Tibial artery (tissue), 4 donors: ENCODE data around the gene SOX4.

ENCODE experiments used
- DNase-seq, 2 donors: peaks; one replicate each; pipeline ENCODE4 v3.0.0-alpha.2; 2019
- H3K27ac ChIP-seq, 2 donors: fragments of 200-600 bp; sonication (generic) in 1 of 2; 1 replicate in 1 of 2; 2 replicates in 1 of 2; pipeline ENCODE4 v1.5.1; 2018 to 2019; ENCODE audit warnings: mild to moderate bottlenecking in 1 of 2
- H3K27me3 ChIP-seq, 2 donors: fragments of 200-600 bp; sonication (generic) in 1 of 2; one replicate each; pipeline versions ENCODE4 v1.5.1 to v1.6.0; 2016 to 2019
- H3K36me3 ChIP-seq, 3 donors: fragments of 200-600 bp; sonication (generic) in 2 of 3; one replicate each; pipeline ENCODE4 v1.5.1; 2016 to 2019; ENCODE audit warnings: mild to moderate bottlenecking in 2 of 3
- H3K4me1 ChIP-seq, 4 donors: fragments of 200-600 bp; sonication (generic) in 2 of 4; 1 replicate in 3 of 4; 2 replicates in 1 of 4; pipeline ENCODE4 v1.5.1; 2016 to 2019
- H3K4me3 ChIP-seq, 2 donors: fragments of 200-600 bp; sonication (generic) in 1 of 2; 1 replicate in 1 of 2; 2 replicates in 1 of 2; pipeline ENCODE4 v1.5.1; 2018 to 2019; ENCODE audit warnings: mild to moderate bottlenecking in 2 of 2
- H3K9me3 ChIP-seq, 3 donors: fragments of 200-600 bp; sonication (generic) in 1 of 3; one replicate each; pipeline ENCODE4 v1.5.1; 2016 to 2019
- intact Hi-C: fragments of 100-400 bp; cut with DNase I; formaldehyde crosslinking; loops from one replicate; pipeline ENCODE4 v1.15.0; 2023; ENCODE audit warnings: low total_unique reads
- TF ChIP-seq, protein P1 (sequence below), 2 experiments: fragments of 200-600 bp in 1 of 2; fragments of 450-650 bp in 1 of 2; IDR thresholded peaks; one replicate each; pipeline ENCODE4 v1.5.1; 2017 to 2019; ENCODE audit warnings: antibody characterized with exemption in 2 of 2, mild to moderate bottlenecking in 1 of 2, moderate library complexity in 1 of 2

SOX4 gene

DNA sequence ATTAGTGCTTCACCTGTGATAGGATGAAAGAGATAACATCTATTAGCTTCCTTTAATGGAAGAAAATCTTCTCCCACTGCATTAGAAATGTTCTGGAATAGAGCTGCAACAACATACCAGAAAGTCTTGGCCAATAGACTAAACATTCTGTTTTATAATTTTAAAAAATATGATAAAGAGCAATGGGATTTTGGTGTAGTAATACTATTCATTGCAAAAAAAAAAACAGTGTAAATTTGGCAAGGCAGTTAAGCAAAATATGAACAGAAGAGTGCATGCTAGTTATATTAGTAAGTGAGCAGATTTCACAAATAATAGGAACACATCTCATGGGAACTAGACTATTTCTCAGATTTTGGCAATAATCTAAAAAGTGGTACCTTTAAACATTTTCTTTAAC lies 43.3 kb downstream of the SOX4 start:
- H3K36me3 ChIP-seq = no peaks in the 10 kb centered on the region
- intact Hi-C loops = no loop called here

DNA sequence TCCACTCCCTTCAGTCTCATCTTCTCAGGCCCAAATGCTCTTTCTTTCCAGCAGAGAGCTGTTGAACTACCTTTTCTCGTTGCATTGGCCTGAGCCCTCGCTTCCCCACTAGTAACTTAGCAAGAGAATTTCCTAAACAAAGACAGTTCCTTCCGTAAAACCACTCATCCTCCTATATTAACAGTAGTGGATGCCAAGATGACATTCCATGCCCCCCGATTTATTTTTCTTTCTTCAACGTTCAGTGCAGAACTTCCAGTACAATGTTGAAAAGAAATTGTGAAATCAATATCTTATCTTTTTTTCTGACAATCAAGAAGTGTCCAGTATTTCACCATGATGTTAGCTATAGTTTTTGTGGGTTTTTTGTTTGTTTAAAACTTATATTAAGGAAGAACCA lies 45.8 kb downstream of the SOX4 start:
- H3K9me3 ChIP-seq = no peaks in the 10 kb centered on the region

More for the DNA sequence above, 43.3 kb downstream of the SOX4 start:
- Histone ChIP-seq H3K27me3 (no peaks in the 10 kb centered on the region), H3K27ac (peak overlapping the region in 1 of 2 donors; percentile 7), H3K4me1 (peaks cover 0 to 29% (median 5%) of the 10 kb centered on the region in 4 donors), H3K9me3 (no peaks in the 10 kb centered on the region), H3K4me3 (no peak overlapping the region)
- TF ChIP-seq, protein P1, sequence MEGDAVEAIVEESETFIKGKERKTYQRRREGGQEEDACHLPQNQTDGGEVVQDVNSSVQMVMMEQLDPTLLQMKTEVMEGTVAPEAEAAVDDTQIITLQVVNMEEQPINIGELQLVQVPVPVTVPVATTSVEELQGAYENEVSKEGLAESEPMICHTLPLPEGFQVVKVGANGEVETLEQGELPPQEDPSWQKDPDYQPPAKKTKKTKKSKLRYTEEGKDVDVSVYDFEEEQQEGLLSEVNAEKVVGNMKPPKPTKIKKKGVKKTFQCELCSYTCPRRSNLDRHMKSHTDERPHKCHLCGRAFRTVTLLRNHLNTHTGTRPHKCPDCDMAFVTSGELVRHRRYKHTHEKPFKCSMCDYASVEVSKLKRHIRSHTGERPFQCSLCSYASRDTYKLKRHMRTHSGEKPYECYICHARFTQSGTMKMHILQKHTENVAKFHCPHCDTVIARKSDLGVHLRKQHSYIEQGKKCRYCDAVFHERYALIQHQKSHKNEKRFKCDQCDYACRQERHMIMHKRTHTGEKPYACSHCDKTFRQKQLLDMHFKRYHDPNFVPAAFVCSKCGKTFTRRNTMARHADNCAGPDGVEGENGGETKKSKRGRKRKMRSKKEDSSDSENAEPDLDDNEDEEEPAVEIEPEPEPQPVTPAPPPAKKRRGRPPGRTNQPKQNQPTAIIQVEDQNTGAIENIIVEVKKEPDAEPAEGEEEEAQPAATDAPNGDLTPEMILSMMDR (IDR thresholded peaks at IDR 0.05) = no peak
- no peak for DNase-seq

More for the DNA sequence above, 45.8 kb downstream of the SOX4 start:
- no peaks in the 10 kb centered on the region for H3K27me3 ChIP-seq
- TF ChIP-seq, protein P1 (IDR thresholded peaks at IDR 0.05) = no peak
- H3K4me3 ChIP-seq = no peak overlapping the region
- no peaks in the 10 kb centered on the region for H3K36me3 ChIP-seq
- H3K27ac ChIP-seq = no peak overlapping the region
- peaks cover 0 to 25% (median 5%) of the 10 kb centered on the region in 4 donors for H3K4me1 ChIP-seq
- intact Hi-C loops = no loop called here
- no peak for DNase-seq
